Measurements from ENCODE around the gene FGF19.

The FGF19 gene

DNA sequence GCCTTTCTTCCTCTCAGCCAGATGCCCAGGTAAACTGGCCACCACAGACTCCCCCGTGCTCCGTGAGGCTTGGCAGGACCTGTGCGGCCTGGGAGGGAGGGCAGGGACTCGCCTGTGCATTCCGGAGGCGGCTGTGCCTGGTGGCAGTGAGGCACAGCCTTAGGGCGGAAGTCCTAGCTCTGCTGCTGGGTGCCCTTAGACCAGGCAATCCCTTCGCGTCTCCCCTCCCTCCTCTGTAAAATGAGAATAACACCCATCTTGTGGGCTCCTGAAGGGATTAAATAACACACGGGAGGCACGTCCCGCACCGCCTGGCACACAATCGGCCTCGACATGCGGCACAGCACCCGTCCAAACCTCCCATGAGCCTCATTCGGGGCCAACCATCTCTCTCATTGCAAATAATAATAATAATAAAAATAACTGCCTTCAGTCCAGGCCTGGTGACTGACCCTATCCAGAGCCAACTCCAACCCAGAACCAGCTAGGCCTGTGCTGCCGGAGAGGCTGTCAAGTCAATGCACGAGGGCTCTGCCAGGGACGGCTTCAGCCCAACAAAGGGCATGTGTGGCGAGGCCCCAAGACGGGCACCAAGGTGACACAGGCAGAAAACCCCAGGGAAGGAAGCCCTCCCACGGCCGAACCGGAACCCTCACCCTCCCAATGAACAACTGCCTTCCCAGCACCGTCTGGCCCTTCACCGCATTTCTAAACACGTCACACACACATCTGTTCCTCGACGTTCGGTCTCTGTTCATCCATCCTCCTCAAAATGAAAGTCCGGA lies 36.9 kb downstream of the FGF19 start:
- no peaks in the 10 kb centered on the region for H3F3A ChIP-seq (ENCODE audit: insufficient read depth, low read length)
- no peaks in the 10 kb centered on the region for H3K27me3 ChIP-seq (ENCODE audit: insufficient read depth, low read length)
- H3K9me2 ChIP-seq (ENCODE audit: low read depth, low read length): no peaks in the 10 kb centered on the region
- no peak overlapping the region for H3K4me2 ChIP-seq (ENCODE audit: low read length)
- no peak overlapping the region for H3K9ac ChIP-seq (ENCODE audit: low read length)
- H3K9me3 ChIP-seq (ENCODE audit: low read length): no peaks in the 10 kb centered on the region
- H4K20me1 ChIP-seq (ENCODE audit: insufficient read depth, low read length): no peaks in the 10 kb centered on the region
- H3K79me2 ChIP-seq (ENCODE audit: insufficient read depth, low read length): no peaks in the 10 kb centered on the region
- no peak for TF ChIP-seq EZH2 (IDR thresholded peaks at IDR 0.05; ENCODE audit: borderline replicate concordance, low read length)
- TF ChIP-seq, protein P1, sequence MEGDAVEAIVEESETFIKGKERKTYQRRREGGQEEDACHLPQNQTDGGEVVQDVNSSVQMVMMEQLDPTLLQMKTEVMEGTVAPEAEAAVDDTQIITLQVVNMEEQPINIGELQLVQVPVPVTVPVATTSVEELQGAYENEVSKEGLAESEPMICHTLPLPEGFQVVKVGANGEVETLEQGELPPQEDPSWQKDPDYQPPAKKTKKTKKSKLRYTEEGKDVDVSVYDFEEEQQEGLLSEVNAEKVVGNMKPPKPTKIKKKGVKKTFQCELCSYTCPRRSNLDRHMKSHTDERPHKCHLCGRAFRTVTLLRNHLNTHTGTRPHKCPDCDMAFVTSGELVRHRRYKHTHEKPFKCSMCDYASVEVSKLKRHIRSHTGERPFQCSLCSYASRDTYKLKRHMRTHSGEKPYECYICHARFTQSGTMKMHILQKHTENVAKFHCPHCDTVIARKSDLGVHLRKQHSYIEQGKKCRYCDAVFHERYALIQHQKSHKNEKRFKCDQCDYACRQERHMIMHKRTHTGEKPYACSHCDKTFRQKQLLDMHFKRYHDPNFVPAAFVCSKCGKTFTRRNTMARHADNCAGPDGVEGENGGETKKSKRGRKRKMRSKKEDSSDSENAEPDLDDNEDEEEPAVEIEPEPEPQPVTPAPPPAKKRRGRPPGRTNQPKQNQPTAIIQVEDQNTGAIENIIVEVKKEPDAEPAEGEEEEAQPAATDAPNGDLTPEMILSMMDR (IDR thresholded peaks at IDR 0.05; ENCODE audit: low read length): no peak
- peaks cover 6% of the 10 kb centered on the region for H3K36me3 ChIP-seq (ENCODE audit: insufficient read depth, low read length)
- H2AFZ ChIP-seq (ENCODE audit: low read length): no peak overlapping the region
- H3K4me1 ChIP-seq (ENCODE audit: insufficient read depth, low read length, severe bottlenecking): no peaks in the 10 kb centered on the region
- H3K4me3 ChIP-seq (ENCODE audit: low read depth, low read length, poor library complexity, severe bottlenecking): no peak overlapping the region
- no peak overlapping the region for H3K27ac ChIP-seq (ENCODE audit: low read depth, low read length, poor library complexity, severe bottlenecking)

DNA sequence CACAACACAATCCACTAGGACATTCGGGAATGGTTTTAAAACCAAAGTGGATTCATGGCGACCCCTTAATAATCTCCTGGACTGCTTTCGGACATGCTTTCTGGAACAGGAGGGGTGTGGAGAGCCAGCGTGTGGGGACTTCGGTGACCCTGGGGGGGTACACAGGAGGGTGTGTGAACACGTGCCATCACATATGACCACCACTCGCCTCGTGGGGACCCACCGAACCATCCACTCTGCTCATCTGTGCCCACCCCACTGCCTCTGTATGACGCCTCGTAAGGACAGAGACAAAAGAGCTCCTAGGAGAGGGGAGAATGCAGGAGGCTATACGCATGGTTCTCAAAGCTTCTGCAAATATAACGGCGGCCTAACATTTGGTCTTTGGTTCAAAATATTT lies 37.6 kb downstream of the FGF19 start:
- Histone ChIP-seq H3K9ac (ENCODE audit: low read length) (no peak overlapping the region), H3K9me3 (ENCODE audit: low read length) (no peaks in the 10 kb centered on the region), H3K4me1 (ENCODE audit: insufficient read depth, low read length, severe bottlenecking) (no peaks in the 10 kb centered on the region), H2AFZ (ENCODE audit: low read length) (no peak overlapping the region), H4K20me1 (ENCODE audit: insufficient read depth, low read length) (no peaks in the 10 kb centered on the region), H3K36me3 (ENCODE audit: insufficient read depth, low read length) (no peaks in the 10 kb centered on the region), H3K27me3 (ENCODE audit: insufficient read depth, low read length) (no peaks in the 10 kb centered on the region), H3K27ac (ENCODE audit: low read depth, low read length, poor library complexity, severe bottlenecking) (no peak overlapping the region), H3K4me3 (ENCODE audit: low read depth, low read length, poor library complexity, severe bottlenecking) (no peak overlapping the region), H3F3A (ENCODE audit: insufficient read depth, low read length) (no peaks in the 10 kb centered on the region), H3K79me2 (ENCODE audit: insufficient read depth, low read length) (no peaks in the 10 kb centered on the region), H3K4me2 (ENCODE audit: low read length) (no peak overlapping the region), H3K9me2 (ENCODE audit: low read depth, low read length) (no peaks in the 10 kb centered on the region)
- no peak for TF ChIP-seq EZH2 (IDR thresholded peaks at IDR 0.05; ENCODE audit: borderline replicate concordance, low read length)
- TF ChIP-seq, protein P1 (IDR thresholded peaks at IDR 0.05; ENCODE audit: low read length): no peak

- no peaks in the 10 kb centered on the region for H3K27me3 ChIP-seq (ENCODE audit: insufficient read depth, low read length)
- H2AFZ ChIP-seq (ENCODE audit: low read length): no peak overlapping the region
- no peaks in the 10 kb centered on the region for H3K4me1 ChIP-seq (ENCODE audit: insufficient read depth, low read length, severe bottlenecking)
- no peak overlapping the region for H3K4me3 ChIP-seq (ENCODE audit: low read depth, low read length, poor library complexity, severe bottlenecking)
- H4K20me1 ChIP-seq (ENCODE audit: insufficient read depth, low read length): no peaks in the 10 kb centered on the region
- H3K9me3 ChIP-seq (ENCODE audit: low read length): no peaks in the 10 kb centered on the region
- no peak overlapping the region for H3K9ac ChIP-seq (ENCODE audit: low read length)
- TF ChIP-seq, protein P1 (IDR thresholded peaks at IDR 0.05; ENCODE audit: low read length): no peak
- no peak for TF ChIP-seq EZH2 (IDR thresholded peaks at IDR 0.05; ENCODE audit: borderline replicate concordance, low read length)
- no peaks in the 10 kb centered on the region for H3K9me2 ChIP-seq (ENCODE audit: low read depth, low read length)
- no peaks in the 10 kb centered on the region for H3K79me2 ChIP-seq (ENCODE audit: insufficient read depth, low read length)
- H3K36me3 ChIP-seq (ENCODE audit: insufficient read depth, low read length): no peaks in the 10 kb centered on the region
- no peaks in the 10 kb centered on the region for H3F3A ChIP-seq (ENCODE audit: insufficient read depth, low read length)
- no peak overlapping the region for H3K27ac ChIP-seq (ENCODE audit: low read depth, low read length, poor library complexity, severe bottlenecking)
- H3K4me2 ChIP-seq (ENCODE audit: low read length): no peak overlapping the region
Measured at GRCh38 chr11:69665669-69666068, 38.2 kb downstream of the FGF19 start.
